Stimulated activated naive CD8-positive, alpha-beta T cell treated with anti-CD3 and anti-CD28 coated beads, Interleukin-15, Interleukin-2, amounts not matched to agents 100 U/mL and 50 U/mL, for 24 hours (primary cell): Measurements from ENCODE around the gene OPRD1.
A peak's percentile ranks its signal among the peaks of the same experiment; 100 is the strongest.
"Not testable (repeated sequence)": the region's sequence is repeated elsewhere in the genome, so short reads cannot be mapped to it uniquely, and the experiment has no call there.

Experiments
- ATAC-seq: fragments of 150-1000 bp; cut with Tn5 transposase; one replicate; pipeline ENCODE4 v1.10.0; 2021
- DNase-seq: peaks from one replicate; pipeline ENCODE4 v3.0.0; 2021

OPRD1 gene

DNA sequence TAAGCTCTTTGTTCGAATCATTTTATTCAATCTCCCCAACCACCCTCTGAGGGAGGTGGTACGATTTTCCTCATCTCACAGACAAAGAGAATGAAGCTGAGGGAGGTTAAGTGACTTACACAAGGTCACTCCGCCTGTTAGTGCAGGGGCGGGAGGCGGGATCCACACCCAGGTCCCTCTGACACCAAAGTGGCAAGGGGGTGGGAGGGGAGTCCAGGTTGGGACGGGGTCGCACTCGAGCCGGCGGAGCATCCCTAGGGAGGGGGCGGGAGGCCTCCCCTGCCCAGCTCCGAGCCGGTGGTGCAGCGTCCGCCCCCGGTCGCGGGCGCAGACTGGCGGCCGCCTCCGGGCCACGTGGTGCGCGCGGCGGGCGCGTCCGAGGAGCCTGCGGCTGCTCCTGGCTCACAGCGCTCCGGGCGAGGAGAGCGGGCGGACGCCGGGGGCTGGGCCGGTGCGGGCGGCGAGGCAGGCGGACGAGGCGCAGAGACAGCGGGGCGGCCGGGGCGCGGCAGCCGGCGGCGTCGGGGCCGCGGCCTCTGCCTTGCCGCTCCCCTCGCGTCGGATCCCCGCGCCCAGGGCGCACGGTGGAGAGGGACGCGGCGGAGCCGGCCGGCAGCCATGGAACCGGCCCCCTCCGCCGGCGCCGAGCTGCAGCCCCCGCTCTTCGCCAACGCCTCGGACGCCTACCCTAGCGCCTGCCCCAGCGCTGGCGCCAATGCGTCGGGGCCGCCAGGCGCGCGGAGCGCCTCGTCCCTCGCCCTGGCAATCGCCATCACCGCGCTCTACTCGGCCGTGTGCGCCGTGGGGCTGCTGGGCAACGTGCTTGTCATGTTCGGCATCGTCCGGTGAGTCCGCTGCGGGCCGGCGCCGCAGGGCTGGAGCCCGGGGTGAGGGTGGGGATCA, at the start of gene OPRD1:
OPRD1 (plus strand) TSS at position 405 of the 903 bp plus-strand sequence; CDS start at position 619, 214 bp downstream.
- peak; percentile 12 for DNase-seq

DNA sequence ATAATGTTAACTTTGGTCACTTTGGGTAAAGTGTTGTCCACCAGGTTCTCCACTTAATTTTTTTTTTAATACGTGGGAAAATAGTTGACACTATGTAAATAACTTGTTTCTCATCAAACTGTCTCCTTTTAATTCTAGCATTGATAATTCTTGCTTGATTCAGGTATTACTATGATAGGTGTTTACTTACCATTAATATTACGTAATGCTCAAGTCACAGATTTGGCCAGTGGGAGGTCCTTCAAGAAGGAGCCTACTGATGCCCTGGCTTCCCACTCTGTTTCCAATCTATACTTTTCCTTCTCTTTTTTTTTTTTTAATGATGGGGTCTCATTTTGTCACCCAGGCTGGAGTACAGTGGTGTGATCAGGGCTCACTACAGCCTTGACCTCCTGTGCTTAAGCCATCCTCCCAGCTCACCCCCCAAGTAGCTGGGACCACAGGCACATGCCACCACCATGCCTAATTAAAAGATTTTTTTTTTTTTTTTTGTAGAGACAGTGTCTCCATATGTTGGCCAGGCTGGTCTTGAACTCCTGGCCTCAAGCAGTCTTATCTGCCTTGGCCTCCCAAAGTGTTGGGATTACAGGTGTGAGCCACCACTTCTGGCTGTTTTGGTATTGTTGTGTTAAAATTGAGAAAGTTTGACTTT, 45.3 kb upstream of the OPRD1 start:
- ATAC-seq = no peak
- DNase-seq = no peak

More for the DNA sequence above, at the start of gene OPRD1:
- ATAC-seq = peak; percentile 24

DNA sequence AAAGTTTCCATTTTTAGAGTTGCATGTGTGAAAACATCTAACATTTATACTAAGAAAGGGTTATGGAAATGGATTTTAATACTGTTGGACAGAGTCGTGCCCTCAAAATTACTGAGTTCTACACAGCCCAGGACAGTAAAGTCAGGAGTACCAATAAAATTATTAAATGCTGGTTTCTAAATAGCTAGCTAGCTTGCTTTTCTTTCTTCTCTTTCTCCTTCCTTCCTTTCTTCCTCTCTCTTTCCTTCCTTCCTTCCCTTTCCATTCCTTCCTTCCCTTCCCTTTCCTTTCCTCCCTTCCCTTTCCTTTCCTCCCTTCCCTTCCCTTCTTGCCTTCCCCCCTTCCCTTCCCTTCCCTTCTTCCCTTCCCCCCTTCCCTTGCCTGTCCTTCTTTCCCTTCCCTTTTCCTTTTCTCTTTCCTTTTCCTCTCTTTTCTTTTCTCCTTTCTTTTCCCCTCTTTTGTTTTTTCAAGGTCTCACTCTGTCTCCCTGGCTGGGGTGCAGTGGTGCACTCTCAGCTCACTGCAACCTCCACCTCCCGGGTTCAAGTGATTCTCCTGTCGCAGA, 41.3 kb upstream of the OPRD1 start:
- DNase-seq (no peak), ATAC-seq (no peak)

DNA sequence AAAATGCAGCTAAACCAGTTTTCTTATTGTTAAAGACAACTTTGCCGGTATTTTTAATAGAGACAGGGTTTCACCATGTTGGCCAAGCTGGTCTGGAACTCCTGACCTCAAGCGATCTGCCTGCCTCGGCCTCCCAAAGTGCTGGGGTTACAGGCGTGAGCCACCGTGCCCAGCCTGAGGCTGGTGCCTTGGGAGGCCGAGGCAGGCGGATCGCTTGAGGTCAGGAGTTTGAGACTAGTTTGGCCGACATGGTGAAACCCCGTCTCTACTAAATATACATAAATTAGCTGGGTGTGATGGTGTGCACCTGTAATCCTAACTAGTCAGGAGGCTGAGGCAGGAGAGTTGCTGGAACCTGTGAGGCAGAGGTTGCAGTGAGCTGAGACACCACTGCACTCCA, 40.0 kb upstream of the OPRD1 start:
- ATAC-seq, DNase-seq: not testable (repeated sequence)

DNA sequence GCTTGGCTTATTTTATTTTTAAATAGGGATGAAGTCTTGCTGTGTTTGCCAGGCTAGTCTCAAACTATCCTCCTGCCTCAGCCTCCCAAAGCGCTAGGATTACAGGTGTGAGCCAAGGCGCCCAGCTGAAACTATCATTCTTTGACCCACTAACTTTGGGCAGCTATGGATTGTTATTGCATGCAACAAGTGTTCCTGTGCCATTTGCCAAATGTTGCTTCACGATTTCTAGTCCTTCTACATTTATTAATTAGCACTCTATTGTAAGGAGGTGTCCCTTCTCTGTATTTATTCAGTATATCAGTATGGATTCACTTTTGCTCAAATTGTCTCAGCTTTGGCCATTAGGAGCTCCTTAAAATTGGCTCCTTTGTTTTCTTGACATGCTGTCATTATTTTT, 38.9 kb upstream of the OPRD1 start:
- ATAC-seq (no peak), DNase-seq (no peak)

DNA sequence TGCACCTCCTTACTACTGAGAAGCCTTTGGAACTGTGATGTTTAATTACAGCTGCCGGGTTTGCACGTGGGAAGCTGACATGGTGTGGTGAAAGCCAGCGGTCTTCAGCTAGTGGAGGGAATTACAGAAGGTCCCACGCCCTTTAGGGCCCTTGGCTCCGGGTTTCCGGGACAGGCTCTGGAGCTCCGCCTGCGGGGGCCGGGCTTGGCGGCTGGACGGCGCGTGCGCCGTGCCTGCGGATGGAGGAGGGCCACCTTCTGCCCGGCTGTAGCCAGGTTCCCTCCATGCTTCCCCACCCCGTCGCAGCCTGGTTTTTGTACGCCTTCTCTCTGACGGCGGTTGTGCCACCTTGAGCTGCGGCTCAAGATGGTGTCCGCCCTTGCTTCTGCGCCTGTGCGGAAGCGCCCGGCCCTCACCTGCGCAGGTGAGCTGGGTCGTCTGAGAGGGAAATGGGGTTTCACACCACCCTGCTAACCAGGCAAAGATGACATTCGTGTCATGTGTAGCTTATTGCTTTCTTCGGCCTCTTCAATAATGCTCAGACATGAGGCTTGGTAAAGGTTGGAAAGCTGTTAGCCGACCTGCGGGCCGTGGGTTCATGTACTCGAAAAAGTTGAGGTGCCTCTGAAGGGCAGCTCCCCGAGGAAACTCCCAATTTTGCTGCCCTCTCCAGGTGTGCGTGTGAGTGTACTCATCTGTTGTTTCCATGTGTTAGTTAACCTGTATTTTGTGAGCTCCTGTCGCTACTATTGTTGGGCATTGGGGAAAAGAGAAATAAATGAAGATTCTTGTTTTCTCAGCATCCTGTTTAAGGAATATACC, 36.6 kb upstream of the OPRD1 start:
- DNase-seq (peak; percentile 76), ATAC-seq (peak; percentile 97)

DNA sequence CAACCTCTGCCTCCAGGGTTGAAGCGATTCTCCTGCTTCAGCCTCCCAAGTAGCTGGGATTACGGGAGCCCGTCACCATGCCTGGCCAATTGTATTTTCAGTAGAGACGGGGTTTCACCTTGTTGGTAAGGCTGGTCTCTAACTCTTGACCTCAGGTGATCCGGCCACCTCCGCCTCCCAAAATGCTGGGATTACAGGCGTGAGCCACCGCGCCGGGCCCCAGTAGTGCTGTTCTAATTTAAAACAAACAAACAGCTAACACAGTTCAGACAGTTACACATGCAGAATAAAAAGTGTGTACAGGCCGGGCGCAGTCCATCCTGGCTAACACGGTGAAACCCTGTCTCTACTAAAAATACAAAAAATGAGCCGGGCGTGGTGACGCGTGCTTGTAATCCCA, 35.6 kb upstream of the OPRD1 start:
- no peak for DNase-seq
- no peak for ATAC-seq

DNA sequence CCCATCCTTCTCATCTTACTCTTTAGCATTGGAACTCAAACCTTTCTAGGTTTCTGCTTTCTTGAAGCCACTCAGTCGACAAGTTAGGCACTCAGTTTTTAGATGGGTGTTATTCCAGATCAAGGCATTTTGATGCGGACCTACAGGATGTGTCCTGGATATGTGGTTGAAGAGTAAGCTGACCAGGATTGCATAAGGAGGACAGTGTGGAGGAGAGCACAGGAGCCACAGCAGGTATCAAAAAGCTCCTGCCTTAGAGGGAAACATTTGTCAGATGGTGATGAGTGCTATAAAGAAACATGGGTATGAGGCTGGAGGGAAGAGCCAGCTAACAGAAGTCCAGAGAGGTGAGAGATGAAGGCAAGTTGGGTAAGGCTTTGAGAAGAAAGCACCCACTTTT, 33.9 kb upstream of the OPRD1 start:
- DNase-seq = no peak
- ATAC-seq = no peak

DNA sequence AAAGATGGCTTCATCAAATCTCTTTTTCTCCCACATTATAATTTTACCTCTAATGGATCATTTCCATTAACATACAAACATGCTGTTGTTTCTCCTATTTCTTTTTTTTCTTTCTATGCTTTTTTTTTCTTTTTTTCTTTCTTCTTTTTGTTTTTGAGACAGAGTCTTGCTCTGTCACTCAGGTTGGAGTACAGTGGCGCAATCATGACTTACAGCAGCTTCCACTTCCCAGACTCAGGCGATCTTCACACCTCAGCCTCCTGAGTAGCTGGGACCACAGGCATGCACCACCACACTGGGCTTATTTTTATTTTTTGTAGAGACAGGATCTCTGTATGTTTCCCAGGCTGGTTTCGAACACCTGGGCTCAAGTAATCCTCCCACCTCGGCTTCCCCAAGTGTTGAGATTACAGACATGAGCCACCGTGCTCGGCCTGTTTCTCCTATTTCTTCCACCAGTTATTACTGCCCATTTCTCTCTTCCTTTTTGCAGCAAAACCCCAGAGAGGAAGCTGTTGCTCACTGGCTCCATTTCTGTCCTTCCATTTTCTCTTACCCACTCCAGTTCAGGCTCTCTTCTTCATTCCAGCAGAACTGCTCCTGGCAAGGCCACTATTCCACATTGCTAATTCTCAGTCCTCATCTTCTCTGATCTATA, 32.1 kb upstream of the OPRD1 start:
- no peak for DNase-seq
- no peak for ATAC-seq

DNA sequence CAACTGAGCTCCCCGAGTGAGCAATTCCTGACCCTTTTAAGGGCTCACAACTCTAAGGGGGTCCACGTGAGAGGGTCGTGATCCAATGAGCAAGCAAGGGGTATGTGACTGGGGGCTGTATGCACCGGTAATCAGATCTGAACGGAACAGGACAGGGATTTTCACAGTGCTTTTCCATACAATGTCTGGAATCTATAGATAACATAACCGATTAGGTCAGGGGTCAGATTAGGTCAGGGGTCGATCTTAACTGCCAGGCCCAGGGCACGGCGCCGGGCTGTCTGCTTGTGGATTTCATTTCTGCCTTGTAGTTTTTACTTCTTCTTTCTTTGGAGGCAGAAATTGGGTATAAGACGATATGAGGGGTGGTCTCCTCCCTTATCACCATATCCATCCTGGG, 30.7 kb upstream of the OPRD1 start:
- DNase-seq (no peak), ATAC-seq (no peak)

DNA sequence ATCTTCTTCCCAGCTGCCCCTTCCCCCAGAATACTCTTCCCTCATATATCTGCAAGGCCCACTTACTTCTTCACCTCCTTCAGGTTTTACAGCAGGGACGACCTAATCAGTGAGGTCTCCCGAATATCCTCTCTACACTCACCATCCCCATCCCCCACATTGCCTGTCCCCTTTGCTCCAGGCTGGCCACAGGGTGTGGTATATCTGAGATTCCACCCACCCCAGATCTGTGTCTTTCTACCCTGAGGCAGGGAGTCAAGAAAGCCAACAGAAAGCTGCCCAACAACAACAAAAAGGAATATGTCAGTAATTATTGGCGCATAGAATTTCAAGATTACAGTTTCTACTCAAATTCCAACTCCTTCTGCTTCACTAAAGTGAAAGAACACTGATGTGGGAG, 30.0 kb upstream of the OPRD1 start:
- DNase-seq (no peak), ATAC-seq (no peak)

DNA sequence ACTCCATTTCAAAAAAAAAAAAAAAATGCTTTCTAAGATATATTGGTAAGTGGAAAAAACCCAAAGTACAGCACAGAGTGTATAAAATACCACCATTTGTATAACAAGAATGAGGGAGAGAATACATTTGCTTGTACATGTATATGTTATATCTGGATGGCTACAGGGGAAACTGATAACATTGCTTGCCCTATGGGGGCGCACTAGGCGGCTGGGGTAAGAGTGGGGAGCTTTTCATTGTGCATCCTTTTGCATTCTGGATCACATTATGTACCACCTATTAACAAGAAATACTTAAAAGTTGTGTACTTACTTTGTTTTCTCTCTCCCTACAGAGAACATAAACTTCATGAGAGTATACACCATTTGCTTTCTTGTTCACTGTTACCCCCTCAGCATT, 28.6 kb upstream of the OPRD1 start:
- ATAC-seq (no peak), DNase-seq (no peak)

DNA sequence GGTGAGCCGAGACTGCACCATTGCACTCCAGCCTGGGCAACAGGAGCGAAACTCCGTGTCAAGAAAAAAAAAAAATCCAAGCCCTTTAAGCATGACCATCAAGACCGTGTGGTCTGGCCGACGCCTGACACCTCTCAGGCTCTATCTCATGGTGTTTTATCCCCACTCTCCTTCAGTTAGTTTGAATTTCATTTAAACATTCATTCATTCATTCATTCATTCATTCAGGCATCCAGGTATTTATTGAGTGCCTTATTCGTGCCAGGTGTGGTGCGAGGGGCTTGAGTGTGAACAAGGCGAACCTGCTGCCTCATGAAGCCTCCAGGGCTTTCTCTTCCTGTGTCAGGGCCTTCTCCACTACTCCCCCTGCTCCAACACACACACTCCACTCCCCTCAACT, 22.6 kb upstream of the OPRD1 start:
- DNase-seq (no peak), ATAC-seq (no peak)

DNA sequence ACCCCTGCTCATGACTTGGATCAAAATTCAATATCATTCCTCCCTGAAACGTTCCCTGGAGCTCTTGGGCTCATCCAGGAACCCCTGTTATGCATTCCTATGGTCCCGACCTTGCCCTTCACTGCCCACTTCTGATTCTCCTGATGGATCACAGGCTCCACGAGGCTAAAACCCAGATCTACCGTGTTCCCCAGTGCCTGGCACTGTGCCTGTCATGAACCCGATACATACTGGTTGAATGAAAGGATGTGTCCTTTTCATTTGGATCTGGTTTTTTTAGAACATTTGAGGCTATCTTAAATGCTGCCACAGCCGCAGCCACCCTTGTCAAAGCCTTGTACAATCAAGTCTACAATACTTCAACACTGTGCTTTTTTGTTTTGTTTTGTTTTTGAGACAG, 22.2 kb upstream of the OPRD1 start:
- DNase-seq = no peak
- ATAC-seq = no peak

DNA sequence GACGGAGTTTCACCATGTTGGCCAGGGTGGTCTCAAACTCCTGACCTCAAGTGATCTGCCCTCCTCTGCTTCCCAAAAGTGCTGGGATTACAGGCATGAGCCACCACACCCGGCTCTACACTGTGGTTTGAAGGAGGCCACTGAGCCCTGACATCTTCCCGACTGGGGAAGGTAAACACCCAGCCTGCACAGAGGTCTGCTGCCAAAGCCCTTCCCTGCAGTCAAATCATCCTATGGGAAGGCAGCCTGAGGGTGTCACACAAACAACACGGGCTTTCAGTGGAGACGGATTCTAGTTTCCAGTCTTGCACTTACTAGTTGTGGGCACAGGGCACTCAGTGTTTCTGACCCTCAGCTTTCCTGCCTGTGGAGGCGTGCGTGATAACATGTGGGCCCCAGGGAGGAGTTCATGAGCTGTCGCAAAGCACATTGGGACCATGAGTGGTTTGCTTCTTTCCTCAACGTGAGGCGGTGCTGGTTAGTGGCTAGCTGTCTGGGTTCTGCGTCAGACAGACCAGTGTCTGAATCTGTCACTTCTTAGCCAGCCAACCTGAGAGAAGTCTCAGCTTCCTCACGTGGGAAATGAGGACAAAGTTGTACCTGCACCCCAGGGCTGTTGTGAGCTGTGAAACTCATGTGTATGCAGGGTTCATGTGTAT, 21.5 kb upstream of the OPRD1 start:
- no peak for ATAC-seq
- no peak for DNase-seq

DNA sequence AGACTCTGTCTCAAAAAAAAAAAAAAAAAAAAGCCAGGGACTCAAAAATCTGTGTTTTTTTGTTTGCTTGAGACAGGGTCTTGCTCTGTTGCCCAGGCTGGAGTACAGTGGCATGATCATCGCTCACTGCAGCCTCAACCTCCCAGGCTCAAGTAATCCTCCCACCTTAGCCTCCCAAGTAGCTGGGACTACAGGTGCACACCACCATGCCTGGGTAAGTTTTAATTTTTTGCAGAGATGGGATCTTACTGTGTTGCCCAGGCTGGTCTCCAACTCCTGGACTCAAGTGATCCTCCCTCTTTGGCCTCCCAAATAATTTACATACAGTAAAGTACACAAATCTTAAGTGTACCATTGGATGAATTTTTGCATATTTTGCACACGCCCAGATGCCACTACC, 20.0 kb upstream of the OPRD1 start:
- not testable (repeated sequence) for DNase-seq, ATAC-seq

DNA sequence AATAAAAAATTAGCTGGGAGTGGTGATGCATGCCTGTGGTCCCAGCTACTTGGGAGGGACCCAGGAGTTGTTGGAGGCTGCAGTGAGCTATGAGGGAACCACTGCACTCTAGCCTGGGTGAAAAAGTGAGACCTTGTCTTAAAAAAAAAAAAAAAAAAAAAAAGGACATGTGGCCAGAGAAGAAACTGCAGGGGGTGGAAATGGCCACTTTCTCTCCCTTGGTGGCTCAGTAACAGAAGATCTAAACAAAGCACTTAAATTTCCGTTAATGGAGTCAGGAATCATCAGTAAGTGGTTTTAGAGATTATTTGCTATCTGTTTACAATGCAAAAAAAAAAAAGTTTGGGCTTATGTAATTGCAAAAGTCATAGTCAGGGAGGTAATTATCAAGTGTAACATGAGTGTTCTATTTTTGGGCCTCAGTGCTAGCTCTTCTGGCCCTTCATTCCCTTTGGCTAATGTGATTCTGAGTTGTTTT, 19.3 kb upstream of the OPRD1 start:
- ATAC-seq (no peak), DNase-seq (no peak)

DNA sequence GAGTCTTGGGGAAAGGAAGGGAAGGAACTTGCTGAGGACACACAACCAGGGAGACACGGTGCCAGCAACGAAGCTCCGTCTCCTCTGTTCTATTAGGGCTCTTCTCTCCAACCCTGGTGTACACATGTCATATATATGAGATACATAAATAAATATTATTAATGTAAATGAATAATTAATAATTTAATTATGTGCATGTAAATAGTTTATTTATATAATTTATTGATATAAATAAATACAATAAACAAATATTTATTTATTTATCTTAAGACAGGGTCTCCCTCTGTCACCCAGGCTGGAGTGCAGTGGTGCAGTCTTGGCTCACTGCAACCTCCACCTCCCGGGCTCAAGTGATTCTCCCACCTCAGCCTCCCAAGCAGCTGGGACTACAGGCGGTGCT, 17.4 kb upstream of the OPRD1 start:
- not testable (repeated sequence) for DNase-seq, ATAC-seq

DNA sequence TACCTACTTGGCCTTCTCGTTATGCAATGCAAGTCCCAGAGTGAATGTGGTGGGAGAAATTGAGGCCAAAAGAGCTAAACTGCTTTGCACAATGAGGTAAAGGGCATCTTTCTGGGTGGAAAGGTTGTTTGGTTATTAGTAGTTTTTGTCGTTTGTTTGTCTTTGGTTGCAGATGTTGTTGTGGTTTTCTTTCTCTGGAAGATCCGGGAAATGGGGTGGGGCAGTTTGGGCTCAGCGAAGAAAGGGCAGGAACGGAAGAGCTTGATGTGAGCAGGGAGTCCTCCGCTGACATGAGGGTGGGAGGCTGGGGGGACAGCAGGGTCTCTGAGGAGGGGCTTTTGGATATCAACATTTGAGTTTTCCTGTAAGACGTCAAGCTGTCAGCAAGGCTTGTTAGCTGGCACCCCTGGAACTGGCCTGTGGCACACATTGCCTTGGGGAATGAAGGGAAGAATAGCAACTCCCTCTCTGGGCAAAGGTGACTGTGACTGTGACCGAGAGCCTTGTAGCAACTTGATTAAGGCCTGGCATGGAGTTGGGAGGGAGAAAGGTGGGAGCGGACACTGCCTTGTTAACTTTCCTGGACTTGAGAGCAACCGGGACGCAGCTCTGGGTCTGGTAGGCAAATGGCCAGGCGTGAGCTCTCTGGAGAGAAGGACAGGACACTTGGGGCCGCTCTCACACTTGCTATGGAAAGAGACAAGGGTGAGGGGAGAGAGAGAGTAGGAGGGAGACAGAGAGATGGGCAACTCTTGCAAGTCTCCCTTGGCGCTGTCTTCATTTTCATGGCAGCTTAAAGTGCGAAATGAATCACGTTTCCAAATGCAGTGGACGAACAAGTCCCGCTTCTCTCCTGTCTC, 15.4 kb upstream of the OPRD1 start:
- ATAC-seq = no peak
- no peak for DNase-seq

DNA sequence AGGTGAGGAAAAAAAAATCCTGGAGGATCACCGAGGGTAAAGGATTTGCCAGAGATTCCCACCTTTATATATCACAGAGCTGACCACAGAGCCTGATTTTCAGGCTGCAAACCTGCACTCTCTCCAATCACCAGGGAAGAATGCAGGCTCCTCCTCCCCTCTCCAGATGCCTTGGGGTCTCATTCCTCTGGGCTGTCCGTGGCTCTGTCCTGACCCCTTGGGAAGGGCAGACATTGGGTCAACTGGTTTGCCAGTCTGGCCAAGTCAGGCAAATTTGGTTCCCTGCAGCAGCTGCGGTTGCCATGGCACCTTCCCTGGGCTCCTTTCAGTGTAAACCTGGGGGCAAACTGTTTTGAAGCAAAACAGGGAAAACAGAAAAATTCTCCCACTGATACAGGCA, 11.6 kb upstream of the OPRD1 start:
- no peak for ATAC-seq
- no peak for DNase-seq
